SU-DHL-6 (cell line): ENCODE measurements around the gene BIK.
A peak's percentile ranks its signal among the peaks of the same experiment; 100 is the strongest.

Experiments
- H2AFZ ChIP-seq: fragments of 200-600 bp; sonication (generic); 2 replicates; pipeline ENCODE4 v1.6.1; 2014; ENCODE audit warnings: low read depth, mild to moderate bottlenecking, moderate library complexity, mixed read lengths, antibody characterized with exemption, low read length; ENCODE audit not compliant: severe bottlenecking
- H3F3A ChIP-seq: fragments of 200-600 bp; shearing (Covaris generic); 2 replicates; pipeline ENCODE4 v1.6.0; 2016; ENCODE audit warnings: antibody characterized with exemption, mild to moderate bottlenecking; ENCODE audit not compliant: insufficient read depth
- H3K27ac ChIP-seq: fragments of 200-600 bp; sonication (generic); 2 replicates; pipeline ENCODE4 v1.5.1; 2016; ENCODE audit warnings: low read depth, mild to moderate bottlenecking, low read length, moderate library complexity, mixed read lengths
- H3K27me3 ChIP-seq: fragments of 200-600 bp; sonication (generic), shearing (Covaris generic); 2 replicates; pipeline ENCODE4 v1.6.0; 2014; ENCODE audit warnings: mild to moderate bottlenecking, low read length
- H3K36me3 ChIP-seq: fragments of 200-600 bp; sonication (generic); 2 replicates; pipeline ENCODE4 v1.6.1; 2014; ENCODE audit warnings: mild to moderate bottlenecking, low read length, mixed read lengths
- H3K4me2 ChIP-seq: fragments of 300-600, 200-600 bp; shearing (Covaris generic), sonication (generic); 2 replicates; pipeline ENCODE4 v1.6.0; 2014; ENCODE audit warnings: low read length, low read depth, mild to moderate bottlenecking; ENCODE audit not compliant: poor library complexity, severe bottlenecking
- H3K4me3 ChIP-seq: fragments of 200-600 bp; sonication (generic); 2 replicates; pipeline ENCODE4 v1.5.1; 2014; ENCODE audit warnings: antibody characterized with exemption, low read length, mild to moderate bottlenecking, mixed read lengths; ENCODE audit not compliant: insufficient read depth, poor library complexity, severe bottlenecking
- H3K79me2 ChIP-seq: fragments of 200-600 bp; sonication (generic); 2 replicates; pipeline ENCODE4 v1.6.1; 2014; ENCODE audit warnings: mild to moderate bottlenecking, low read length, moderate library complexity; ENCODE audit not compliant: insufficient read depth
- H3K9ac ChIP-seq: fragments of 200-600 bp; sonication (generic); 2 replicates; pipeline ENCODE4 v1.7.0; 2014; ENCODE audit warnings: mild to moderate bottlenecking, low read length
- H3K9me2 ChIP-seq: fragments of 200-600 bp; sonication (generic); replicated peaks from 2 replicates; pipeline ENCODE4 v1.6.1; 2014; ENCODE audit warnings: low read length; ENCODE audit not compliant: insufficient read depth
- H3K9me3 ChIP-seq: fragments of 200-600 bp; sonication (generic); 2 replicates; pipeline ENCODE4 v1.6.1; 2014; ENCODE audit warnings: low read length, mixed read lengths; ENCODE audit not compliant: insufficient read depth
- H4K20me1 ChIP-seq: fragments of 200-600 bp; sonication (generic); 2 replicates; pipeline ENCODE4 v1.6.1; 2014; ENCODE audit warnings: low read depth, mild to moderate bottlenecking, antibody characterized with exemption, low read length, moderate library complexity, mixed read lengths
- CTCF ChIP-seq: fragments of 200-600 bp; sonication (generic); IDR thresholded peaks from one replicate; pipeline ENCODE4 v1.5.1; 2017; ENCODE audit warnings: antibody characterized with exemption, mild to moderate bottlenecking, low read length, moderate library complexity; ENCODE audit not compliant: insufficient read depth, poor library complexity, severe bottlenecking
- EZH2phosphoT487 ChIP-seq: fragments of 200-600 bp; sonication (generic), shearing (Covaris generic); conservative IDR thresholded peaks from 2 replicates; pipeline ENCODE4 v1.6.1; 2018; ENCODE audit warnings: mild to moderate bottlenecking, antibody characterized with exemption, low read length, moderate library complexity, mixed read lengths

Gene BIK

DNA sequence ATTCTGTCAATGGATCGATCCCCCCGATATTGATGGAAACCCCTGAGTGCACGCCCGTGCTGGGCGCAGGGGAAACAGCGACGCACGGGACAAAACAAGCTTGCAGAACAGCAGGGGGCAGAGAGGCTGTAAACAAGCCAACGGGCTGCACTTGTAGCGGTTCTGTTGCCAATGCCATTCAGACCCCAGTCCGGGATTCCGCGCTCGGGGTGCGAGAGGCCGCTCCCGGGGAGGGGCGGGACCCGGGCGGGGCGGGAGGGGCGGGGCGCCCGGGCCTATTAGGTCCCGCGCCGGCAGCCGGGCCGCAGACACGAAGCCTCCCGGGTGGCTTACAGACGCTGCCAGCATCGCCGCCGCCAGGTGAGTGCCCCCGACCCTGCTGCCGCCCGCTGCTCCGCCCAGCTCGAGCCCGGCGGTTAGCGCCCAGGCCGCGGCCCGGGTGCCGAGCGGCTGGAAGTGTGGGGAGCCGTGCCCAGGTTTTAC, at the start of gene BIK:
BIK (plus strand) TSS at position 307 of the 483 bp plus-strand sequence. CDS start 13,273 bp downstream, outside the sequence.
- no peaks in the 10 kb centered on the region for H3K36me3 ChIP-seq
- H3K4me2 ChIP-seq, result peak within 1 kb of the TSS; percentile 85
- H3F3A ChIP-seq, result peaks cover 8% of the 10 kb centered on the region; the same call in 1 of the 2 replicates
- no peaks in the 10 kb centered on the region for H3K9me3 ChIP-seq
- H4K20me1 ChIP-seq, result no peaks in the 10 kb centered on the region
- H3K9ac ChIP-seq, result peak within 1 kb of the TSS; percentile 80
- peak within 1 kb of the TSS; percentile 98 for H2AFZ ChIP-seq
- H3K79me2 ChIP-seq, result no peaks in the 10 kb centered on the region
- no peaks in the 10 kb centered on the region for H3K27me3 ChIP-seq
- H3K27ac ChIP-seq, result peak within 1 kb of the TSS; percentile 14; the same call in 1 of the 2 replicates
- H3K4me3 ChIP-seq, result peak within 1 kb of the TSS; percentile 80
- TF ChIP-seq EZH2phosphoT487, result no peak
- TF ChIP-seq CTCF, result peak; percentile 17
- H3K9me2 ChIP-seq, result no peaks in the 10 kb centered on the region

DNA sequence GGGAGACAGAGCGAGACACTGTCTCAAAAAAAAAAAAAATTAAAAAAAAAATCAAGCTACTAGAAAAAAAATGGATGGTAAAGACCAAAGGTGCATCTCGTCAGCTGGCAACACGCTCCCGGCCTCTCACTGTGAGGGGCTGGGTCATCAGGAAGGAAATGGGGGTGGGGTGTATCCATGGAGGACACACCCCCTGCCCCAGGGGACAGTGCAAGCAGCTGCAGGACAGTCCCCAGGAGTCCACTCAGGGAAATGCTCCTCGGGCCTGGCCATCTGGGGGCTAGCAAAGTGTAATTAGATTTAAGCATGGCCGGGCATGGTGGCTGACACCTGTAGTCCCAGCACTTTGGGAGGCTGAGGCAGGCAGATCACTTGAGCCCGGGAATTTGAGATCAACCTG, 44.4 kb upstream of the BIK start:
- no peak overlapping the region for H2AFZ ChIP-seq
- no peak overlapping the region for H3K27ac ChIP-seq
- H3K36me3 ChIP-seq, result no peaks in the 10 kb centered on the region
- no peaks in the 10 kb centered on the region for H3K9me3 ChIP-seq
- no peaks in the 10 kb centered on the region for H3K79me2 ChIP-seq
- no peaks in the 10 kb centered on the region for H4K20me1 ChIP-seq
- no peak overlapping the region for H3K4me2 ChIP-seq
- H3F3A ChIP-seq, result no peaks in the 10 kb centered on the region
- TF ChIP-seq EZH2phosphoT487 (no peak), CTCF (no peak)
- no peak overlapping the region for H3K9ac ChIP-seq
- H3K4me3 ChIP-seq, result no peak overlapping the region
- H3K27me3 ChIP-seq, result no peaks in the 10 kb centered on the region; the same call in 1 of the 2 replicates
- no peaks in the 10 kb centered on the region for H3K9me2 ChIP-seq

DNA sequence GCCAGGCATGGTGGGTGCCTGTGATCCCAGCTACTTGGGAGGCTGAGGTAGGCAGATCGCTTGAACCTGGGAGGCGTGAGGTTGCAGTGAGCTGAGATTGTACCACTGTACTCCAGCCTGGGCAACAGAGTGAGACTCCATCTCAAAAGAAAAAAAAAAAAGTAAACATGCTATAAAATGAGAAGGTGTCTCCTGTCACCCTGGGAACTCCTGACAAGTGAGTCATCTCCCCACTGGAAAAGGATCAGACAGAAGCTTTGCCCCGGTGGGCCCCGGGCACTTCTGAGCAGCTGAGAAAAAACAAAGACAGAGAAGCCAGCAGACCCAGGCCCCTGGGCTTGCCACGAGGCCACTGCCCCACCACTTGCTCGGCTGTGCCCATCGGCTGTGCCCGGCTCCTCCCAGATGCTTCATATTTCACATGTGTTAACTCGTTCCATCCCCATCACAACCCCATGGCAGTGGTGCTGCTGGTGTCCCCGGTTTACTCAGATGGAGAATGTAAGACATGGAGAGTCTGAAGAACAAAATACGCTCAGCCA, 43.6 kb upstream of the BIK start:
- Histone ChIP-seq H3K9me3 (no peaks in the 10 kb centered on the region), H3K4me2 (no peak overlapping the region), H3K4me3 (no peak overlapping the region), H3K27me3 (no peaks in the 10 kb centered on the region; the same call in 1 of the 2 replicates), H2AFZ (no peak overlapping the region), H4K20me1 (no peaks in the 10 kb centered on the region), H3K9me2 (no peaks in the 10 kb centered on the region), H3K79me2 (no peaks in the 10 kb centered on the region), H3K9ac (no peak overlapping the region), H3K27ac (no peak overlapping the region), H3F3A (no peaks in the 10 kb centered on the region), H3K36me3 (no peaks in the 10 kb centered on the region)
- TF ChIP-seq EZH2phosphoT487 (no peak), CTCF (no peak)
